Astrocyte of the hippocampus (primary cell): ENCODE measurements around the gene NABP2.
A peak's percentile ranks its signal among the peaks of the same experiment; 100 is the strongest.

Experiments
- DNase-seq: peaks from one replicate; pipeline ENCODE4 v3.0.0; 2011; ENCODE audit warnings: low read depth, low spot score

Gene NABP2

DNA sequence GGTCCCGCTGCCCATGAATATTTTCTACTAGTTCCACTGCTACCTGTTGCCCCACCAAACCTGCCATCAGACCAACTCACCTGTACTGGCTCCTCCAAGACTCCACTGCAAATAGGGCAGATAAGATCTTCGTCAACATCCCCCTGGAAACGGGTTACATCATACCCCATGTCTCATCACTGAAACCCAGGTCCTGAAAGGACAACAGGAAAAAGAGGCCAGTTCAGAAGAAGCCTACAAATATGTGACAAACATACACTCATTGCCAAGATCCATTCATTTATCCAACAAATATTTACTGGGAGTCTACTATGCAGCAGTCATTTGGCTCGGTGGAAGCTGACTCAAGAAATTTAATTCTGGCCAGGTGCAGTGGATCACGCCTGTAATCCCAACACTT is 10.3 kb upstream of the NABP2 start:
- DNase-seq, result no peak

DNA sequence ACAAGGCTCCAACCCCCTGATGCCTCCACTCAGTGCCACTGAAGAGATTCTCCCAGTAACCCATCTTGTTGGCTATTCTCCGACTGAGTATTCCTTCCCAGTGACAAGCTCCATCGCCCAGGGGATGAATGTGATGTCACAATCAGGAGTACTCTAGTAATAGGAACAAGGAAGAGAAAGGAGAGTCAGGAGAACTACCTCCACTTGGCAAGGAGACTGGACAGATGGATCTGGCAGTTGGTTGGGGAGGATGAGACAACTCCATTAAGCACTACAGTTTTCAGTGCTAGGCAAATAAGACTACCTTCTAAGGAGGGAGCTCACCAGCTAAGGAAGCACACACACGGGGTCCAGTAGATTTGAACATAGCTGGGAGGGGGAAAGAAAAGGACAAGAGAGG is 7.7 kb upstream of the NABP2 start:
- DNase-seq, result no peak

DNA sequence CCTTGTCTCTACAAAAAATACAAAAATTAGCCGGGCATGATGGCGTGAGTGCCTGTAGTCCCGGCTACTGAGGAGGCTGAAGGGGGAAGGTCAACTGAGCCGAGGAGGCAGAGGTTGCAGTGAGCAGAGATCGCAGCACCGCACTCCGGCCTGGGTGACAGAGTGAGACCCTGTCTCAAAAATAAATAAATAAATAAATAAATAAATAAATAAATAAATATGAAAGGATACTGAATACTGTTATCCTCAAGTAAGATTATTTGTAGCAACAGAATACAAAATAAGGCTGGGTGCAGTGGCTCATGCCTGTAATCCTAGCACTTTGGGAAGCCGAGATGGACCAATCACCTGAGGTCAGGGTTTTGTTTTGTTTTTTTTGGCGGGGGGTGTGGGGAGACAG is 4.3 kb upstream of the NABP2 start:
- no peak for DNase-seq

DNA sequence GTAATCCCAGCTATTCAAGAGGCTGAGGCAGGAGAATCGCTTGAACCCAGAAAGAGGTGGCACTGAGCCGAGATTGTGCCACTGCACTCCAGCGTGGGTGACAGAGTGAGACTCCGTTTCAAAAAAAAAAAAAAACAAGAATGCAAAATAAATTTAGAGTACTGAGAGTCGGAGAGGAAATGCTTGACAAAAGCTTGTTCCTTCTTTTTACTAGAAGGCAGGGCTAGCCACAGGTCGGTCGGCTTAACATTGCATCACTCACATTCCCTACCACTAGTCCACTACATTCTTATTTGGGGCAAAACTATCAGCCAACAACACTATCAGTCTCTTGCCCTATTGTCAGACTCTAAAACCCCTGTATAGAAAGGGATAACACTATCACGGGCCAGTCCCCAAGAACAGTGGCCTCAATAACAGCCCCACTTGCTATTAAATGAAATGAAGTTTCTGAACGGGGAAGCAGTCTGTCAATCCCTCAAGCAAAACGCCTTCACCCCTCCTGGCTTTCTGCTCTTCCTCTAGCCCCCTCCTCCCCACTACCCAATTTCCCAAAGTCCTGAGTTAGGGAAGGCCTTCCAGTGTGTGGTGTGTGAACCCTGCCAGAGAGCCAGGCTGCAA is 3.4 kb upstream of the NABP2 start:
- peak; percentile 60 for DNase-seq

DNA sequence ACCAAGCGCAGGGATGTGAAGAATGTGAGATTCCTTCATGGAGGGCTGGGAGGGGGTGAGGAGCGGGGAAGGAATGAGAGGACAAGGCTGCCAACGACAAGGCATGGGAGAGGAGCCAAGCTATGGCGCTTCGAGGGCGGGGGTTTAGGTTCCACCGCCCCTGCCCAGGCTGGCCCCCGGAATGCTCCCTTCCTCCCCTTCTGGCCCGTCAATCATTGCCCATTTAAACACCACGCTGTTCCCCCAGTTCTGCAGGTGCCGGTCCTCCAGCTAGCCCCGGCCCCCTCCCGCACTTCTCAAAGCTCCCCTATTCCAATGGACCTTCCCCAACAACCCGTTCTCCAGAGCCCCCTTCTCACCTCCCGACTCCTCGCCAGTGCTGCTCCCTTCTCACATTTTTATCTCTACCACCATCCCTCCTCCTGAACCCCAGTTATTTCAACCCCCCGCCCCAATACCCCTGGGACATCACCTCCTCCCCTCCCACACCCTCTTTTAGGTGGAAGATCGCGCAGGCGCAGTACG is 2.8 kb upstream of the NABP2 start:
- DNase-seq, result peak; percentile 95

DNA sequence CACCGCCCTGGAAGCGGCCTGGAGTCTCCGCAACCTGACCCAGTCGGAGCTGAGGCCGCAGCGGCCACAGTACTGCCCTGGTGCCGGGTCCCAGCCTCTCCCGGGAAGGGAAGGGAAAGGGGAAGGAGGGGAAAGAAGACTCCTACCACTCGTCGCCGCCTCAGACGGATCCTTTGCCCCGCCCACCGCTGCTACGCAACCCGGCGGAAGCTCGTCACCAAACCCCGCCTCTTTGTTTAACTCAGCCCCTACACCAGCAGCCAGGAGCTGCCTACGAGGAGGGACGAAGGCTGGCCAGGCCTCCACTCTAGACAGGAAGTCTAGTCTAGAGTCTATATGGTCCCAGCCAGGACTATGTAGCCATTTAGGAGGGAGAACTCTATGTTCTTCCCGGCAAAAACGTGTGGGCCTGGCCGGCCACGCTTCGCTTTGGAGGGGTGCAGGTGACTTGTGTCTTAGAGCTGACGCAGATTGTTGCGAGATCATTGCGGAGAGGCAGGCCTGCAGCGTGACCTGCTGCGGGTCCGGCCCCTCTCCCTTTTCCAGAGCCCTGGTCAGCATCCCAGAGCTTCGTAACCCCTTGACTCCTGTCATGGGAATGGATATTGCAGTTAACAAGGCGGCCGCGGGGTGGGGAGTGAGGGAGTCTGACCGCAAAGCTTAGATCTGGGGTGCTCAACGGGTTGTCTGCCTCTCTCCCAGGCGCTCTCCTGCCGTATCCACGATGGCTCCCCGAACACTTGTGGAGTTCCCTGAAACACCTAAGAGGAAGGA is 2.2 kb upstream of the NABP2 start, which contains the start of gene RNF41:
Gene RNF41, minus strand, starts transcription at position 166 of the 774 bp plus-strand sequence. CDS start 7,875 bp downstream, outside the sequence.
- DNase-seq, result peak; percentile 99

DNA sequence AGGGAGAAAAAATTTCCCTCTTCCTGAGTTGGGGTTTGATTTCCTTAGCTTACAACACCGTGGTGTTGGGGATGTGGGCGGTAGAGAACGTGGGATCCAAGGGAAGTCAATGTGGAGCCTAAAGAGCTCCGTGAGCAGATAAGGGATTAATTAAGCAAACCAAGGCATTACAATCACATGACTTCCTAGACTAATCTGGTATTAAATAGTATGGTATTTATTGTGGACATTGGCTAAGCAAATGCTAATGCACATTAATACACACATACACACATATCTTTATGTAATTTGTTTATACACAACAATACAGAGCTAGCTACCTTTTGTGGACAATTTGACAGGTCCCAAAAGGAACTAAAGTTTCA is 1.6 kb upstream of the NABP2 start:
- no peak for DNase-seq

DNA sequence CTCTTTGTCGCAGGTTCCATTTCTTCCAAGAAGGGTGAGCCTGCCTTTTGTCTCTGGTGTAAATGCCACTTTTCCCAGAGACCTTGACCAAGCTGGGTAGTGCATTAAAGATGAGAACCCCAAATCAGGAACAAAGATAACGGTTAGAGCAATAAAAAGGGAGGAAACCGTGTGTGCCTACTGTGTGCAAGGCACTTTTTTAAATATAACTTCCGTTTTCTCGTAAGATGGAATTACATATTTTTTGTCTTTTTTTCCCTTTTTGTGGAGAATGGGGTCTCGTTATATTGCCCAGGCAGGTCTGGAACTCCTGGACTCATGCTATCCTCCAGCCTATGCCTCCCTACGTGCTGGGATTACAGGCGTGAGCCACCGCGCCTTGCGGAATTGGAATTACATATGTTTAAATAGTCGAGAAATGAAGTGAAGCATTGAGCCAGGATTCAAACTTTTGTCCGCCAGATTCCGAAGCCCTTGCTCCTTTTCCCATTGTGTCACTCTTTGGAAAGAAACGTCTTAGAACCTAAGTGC is 506 bp upstream of the NABP2 start:
- no peak for DNase-seq

DNA sequence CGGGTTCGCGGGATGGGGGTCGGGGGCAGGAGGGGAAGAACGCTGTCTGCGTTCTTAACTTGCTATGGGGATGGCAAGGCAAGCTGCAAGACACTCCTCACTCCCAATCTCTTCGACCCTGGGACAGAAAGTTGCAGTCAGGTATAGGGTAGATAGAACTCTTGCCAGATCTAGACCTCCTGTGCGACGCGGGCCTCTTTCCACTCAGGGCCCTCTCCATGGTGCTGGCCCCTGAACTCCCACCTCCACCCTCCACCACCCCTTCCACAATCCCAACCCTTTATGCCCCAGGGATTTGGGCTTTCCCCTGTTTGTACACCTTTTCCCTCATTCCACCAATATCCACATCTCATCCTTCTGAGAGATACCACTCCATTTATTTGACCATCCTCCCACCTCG is 812 bp downstream of the NABP2 start:
- DNase-seq, result no peak

DNA sequence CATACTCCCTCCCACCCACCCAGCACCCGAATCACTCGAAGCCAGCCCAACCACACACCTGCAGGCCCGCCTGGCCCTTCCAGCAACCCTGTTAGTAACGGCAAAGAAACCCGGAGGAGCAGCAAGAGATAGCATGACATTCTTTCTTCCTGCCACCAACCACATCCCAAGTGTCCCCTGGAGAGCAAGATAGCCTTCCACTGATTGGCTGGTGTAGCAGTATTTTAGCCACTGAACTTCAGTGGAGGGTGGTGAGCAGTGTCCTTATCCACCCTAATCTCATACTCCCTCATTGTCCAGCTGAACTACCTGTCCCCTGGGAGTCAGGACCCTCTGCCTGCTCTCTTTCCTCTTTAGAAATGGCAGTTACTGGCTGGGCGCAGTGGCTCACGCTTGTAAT is 4.9 kb downstream of the NABP2 start:
- no peak for DNase-seq

DNA sequence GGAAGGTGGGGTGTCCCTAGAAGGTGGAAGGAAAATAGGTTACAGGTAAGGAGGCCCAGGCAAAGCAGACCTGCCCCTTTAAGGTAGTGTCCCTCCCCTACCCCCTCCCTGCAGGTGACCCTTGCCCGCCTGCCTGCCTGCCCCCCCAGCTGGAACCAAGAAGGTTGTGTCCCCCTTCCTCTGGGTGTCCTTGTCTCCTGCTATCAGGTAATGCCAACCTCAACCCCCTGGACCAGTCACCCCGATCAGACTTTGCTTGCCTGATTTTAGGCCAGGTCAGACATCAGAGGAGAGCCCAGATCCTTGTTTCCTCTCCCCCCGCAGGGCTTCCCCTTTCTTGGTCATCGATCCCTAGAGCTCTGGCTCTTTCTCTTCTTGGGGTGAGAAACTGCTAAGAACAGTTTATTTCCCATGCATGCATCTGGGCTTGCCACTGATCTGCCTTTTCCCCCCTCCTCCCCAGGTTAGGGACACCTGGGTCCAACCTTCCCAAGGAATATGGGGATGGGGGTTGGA is 5.8 kb downstream of the NABP2 start, which contains the start of gene SLC39A5:
Gene SLC39A5, plus strand, starts transcription at position 136 of the 516 bp plus-strand sequence. CDS start 1,224 bp downstream, outside the sequence.
- DNase-seq, result no peak

DNA sequence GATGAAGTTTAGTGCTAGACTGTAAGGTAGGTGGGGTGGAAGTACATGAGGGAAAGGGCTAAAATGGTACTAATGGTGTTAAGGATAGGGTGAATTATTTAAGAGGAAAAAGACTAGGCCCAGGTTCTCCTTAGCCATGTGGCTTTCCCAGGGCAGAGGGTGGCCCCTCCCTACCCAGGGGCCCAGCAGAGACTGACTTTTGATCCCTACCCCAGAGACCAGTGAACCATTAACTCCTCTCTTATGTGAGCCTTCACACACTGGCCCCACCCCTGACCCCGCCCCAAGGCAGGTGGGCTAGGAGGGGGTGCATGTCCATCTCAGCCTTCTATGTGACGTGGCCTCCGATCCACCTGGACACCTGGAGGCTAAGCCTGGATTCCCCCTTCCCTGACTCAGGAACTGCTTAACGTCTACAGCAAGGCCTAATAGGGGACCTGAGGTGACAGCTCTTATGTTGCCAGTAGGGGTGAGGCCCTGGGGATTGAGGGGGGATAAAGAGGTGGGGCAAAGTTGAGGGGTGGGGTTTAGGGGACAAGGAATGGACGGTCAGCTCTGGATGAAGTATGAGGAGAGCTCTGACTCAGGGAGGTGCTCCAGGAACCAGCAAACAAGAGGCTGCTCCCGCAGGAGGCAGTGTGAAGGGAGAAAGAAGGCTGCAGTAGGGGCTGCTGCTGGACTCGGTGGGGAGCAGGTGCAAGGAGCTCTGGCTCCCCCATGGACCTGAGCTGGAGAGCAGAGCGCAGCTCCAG is 6.5 kb downstream of the NABP2 start:
- DNase-seq, result no peak

DNA sequence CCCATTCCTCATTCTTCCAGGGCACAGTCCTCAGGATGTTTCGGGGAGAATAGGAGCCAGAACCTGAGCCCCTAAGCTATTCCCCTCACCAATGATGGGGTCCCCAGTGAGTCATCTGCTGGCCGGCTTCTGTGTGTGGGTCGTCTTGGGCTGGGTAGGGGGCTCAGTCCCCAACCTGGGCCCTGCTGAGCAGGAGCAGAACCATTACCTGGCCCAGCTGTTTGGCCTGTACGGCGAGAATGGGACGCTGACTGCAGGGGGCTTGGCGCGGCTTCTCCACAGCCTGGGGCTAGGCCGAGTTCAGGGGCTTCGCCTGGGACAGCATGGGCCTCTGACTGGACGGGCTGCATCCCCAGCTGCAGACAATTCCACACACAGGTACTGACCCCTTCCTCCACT is 7.0 kb downstream of the NABP2 start:
- no peak for DNase-seq

DNA sequence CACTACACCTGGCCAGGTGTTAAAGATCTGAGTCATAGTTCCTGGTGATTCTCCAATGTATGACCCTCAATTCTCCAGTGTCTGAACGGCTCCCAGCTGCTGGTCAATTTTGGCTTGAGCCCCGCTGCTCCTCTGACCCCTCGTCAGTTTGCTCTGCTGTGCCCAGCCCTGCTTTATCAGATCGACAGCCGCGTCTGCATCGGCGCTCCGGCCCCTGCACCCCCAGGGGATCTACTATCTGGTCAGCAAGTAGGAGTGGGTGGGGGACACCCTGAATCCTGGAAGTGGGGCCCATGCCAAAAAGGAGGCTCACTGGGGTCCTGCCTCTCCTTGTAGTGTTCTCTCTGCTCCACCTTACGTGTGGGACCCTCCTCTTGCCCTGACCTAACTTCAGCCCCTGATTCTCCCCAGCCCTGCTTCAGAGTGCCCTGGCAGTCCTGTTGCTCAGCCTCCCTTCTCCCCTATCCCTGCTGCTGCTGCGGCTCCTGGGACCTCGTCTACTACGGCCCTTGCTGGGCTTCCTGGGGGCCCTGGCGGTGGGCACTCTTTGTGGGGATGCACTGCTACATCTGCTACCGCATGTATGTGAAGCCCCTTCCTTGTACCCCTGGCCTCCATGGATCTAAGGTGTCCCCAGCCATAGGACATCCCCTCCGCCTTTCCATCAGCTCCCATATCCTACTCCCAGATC is 10.7 kb downstream of the NABP2 start:
- DNase-seq, result no peak

DNA sequence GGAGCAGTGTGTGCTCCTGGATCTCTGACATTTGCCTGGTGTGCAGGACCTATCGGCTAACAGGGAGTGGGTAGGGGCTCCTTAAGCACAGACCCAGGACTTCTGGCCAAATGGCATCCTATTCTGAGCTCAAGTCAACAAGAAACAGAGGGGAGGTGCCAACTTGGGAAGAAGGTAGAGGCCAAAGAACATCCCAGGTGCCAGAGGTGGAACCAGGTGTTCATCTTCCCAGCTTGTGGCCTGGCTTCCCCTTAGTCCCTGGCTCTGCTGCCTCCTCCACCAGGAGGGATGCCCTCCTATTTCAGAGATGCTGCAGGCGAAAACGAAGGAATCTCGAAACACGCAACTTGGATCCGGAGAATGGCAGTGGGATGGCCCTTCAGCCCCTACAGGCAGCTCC is 11.9 kb downstream of the NABP2 start:
- no peak for DNase-seq

DNA sequence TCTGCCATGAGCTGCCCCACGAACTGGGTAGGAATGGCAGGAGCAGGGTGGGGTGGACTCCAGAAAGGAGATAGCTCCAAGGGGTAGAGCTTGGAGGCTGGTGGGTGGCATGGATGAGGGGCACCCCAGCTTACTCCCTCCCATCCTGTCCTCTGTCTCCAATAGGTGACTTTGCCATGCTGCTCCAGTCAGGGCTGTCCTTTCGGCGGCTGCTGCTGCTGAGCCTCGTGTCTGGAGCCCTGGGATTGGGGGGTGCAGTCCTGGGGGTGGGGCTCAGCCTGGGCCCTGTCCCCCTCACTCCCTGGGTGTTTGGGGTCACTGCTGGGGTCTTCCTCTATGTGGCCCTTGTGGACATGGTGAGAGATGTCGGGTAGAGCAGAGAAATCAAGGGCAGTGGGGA is 12.8 kb downstream of the NABP2 start:
- DNase-seq, result no peak

DNA sequence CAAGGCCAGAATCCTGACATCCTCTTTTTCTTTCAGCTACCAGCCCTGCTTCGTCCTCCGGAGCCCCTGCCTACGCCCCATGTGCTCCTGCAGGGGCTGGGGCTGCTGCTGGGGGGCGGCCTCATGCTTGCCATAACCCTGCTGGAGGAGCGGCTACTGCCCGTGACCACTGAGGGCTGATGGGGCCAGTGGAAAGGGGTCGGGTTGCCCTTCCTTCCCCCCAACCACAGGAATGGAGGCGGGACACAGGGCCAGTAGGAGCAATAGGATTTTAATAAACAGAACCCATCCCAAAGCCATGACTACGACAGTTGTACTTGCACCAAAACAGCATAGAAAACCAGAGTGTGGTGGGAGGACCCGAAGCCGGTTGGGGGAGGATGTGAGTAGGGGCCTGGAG is 13.4 kb downstream of the NABP2 start:
- DNase-seq, result peak; percentile 43

DNA sequence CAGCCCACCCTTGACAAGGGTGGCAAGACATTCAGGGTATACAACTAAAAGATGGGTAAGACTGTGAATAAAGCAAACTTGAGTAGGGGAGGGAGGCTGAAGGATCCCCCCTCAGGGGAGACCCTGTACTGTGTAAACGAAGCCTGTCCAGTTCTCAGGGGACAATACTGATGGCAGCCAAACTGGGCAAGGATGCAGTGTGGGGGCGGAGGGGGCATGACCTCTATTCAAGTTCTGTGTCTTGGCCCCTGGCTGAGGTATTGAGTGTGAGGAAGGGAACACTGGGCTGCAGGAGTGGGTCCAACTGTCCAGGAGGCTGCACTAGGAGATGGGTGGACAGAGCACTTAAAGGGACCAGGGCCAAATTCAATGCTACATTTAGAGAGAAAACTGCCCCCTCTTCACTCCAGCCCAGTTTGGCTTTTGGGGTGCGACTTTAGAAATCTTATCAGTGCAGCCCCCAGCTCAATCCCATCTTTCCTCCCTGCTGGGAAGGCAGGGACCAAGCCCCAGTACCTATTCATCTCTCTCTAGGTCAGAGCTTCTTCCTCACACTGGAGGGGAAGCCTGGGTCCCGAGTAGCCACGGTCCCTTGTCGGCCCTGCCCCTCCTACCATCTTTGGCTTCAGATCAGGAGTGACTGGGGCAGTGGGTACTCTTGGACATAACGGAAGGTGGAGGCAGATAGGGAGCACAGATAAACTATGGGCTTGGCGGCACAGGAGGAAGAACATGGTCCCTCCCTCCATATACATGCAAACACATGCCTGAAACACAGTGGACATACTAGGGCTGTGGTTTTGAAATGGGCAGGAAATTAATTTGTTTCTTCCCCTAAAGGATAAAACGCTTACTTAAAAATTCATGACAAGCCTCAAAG is 17.5 kb downstream of the NABP2 start:
- no peak for DNase-seq

DNA sequence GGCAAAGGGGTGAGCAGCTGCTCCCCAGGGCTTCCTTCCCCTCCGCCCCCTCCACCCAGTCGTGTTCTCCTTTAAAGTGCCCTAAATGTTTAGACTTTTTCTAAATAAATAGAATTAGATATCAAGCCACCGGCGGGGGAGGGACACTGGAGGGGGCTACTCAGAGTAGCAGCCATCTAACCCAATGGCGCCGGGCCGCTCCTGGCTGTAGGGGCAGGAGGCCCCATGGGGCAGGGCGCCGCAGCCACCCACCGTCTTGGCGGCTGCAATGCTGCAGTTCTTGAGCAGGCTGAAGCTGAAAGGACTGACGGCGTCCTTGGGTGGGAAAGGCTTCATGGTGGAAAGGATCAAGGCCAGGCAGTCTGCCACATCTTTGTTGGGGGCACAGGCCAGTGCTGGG is 18.8 kb downstream of the NABP2 start:
- no peak for DNase-seq

DNA sequence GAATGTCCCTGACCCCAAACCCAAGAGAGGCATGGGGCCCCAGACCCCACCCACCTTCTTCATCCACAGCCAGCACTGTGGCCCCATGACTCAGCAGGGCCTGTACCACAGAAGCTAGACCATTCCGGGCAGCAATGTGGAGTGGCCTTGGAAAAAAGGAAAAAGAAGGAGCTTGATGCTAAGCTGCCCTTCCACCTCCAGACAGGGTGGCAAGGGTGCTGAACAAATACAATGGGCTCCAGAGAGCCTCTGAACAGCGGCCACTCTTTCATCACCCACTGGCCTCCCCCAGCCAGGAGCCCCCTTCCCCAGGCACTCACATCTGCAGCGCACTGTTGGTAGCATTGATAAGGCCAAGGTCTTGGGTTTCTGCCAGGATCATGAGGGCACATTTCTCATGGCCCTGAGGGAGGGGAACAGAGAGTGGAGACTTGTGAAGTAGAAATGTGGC is 19.6 kb downstream of the NABP2 start:
- DNase-seq, result no peak
